ENCODE results near the gene SEMA5A.

- TF ChIP-seq POLR2A (IDR thresholded peaks at IDR 0.05) (no peak), CTCF (IDR thresholded peaks at IDR 0.05 in 4 of 5, conservative IDR thresholded peaks at IDR 0.05 in 1 of 5) (no peak)
Measured at GRCh38 chr5:9042241-9042640, 503.6 kb downstream of the SEMA5A start.

All from gastrocnemius medialis (tissue), 4 donors.